ENCODE results near the gene KXD1. TPM values are rescaled to one million over a fixed set of nuclear protein-coding genes. Genes with fewer than 3 reads are reported as not detected.
A peak's percentile ranks its signal among the peaks of the same experiment; 100 is the strongest.

The KXD1 gene
- total and polyA plus RNA-seq, 10 of the 15 experiments (the other 5 are each of a cell fraction or from before 2014, with no cell fraction given), result 27.5 to 209 (median 129) TPM

- TF ChIP-seq NR2C2 (IDR thresholded peaks at IDR 0.05; ENCODE audit: borderline replicate concordance, control insufficient read depth, insufficient read length, low read depth), result no peak
Measured at GRCh38 chr19:18568367-18568766, 10.7 kb downstream of the KXD1 start (continued).

DNA sequence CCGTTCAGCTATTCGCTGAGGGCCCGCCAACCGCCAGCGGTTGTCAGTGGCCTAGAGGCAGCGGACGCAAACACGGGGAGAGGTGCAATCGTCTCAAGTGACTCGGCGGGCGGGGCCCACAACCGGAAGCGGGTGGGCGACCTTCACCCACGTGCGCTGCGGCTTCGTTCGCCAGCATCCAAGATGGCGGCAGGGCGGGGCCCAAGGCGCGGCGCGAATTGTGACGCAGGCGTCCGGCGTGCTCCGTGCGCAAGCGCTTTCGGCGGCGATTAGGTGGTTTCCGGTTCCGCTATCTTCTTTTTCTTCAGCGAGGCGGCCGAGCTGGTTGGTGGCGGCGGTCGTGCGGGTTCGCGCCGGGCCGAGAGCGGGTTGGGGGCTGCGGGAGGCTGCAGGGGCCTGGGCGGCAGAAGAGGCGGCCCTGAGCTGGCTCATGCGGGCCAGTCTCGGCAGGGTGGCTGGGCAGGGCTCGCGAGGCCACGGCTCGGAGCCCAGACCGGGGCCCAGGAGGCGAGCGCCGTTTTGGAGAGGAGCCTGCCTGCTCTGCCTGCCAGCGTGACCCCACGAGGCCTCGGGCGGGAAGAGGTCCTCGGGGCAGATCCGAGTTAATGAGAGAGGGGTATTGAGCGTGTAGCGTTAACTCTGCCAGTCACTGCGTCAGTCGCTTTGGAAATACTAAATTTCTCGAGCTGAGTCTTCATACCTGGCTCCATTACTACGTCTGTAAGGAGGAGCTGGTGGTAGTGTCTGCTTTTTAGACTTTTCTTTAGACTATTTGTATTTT is 14.1 kb downstream of the KXD1 start, which contains the start of gene UBA52:
UBA52 (plus strand) TSS at position 294 of the 781 bp plus-strand sequence. CDS start 1,444 bp downstream, outside the sequence.
- intact Hi-C loops (cut with micrococcal nuclease; ENCODE audit: unreplicated experiment) (loop anchor here (1.0 kb wide), 2 partner anchors 28 to 49 kb away; partner anchors contain the start of genes ELL and FKBP8), in situ Hi-C loops (cut with MboI) (no loop called here)
- 1% methylated on average over 71 of the region's 75 CpGs for WGBS (ENCODE audit: insufficient coverage, insufficient replicate concordance, low lambda C conversion rate, missing lambda C conversion rate)
- BruUV-seq (replicated peaks), result no TSS peak
- ChIA-PET CTCF (interaction anchor here (0.7 to 2.6 kb wide), 15 partner anchors 11 to 275 kb away, joined by 3 to 24 read pairs (median 3); partner anchors contain the start of genes ELL, KXD1 and REX1BD), RAD21 (ENCODE audit: unreplicated experiment) (interaction anchor here (0.6 to 2.8 kb wide), 5 partner anchors 13 to 347 kb away, joined by 3 to 29 read pairs (median 16); partner anchors contain the start of genes COPE, DDX49, ELL and FKBP8), POLR2A (interaction anchor here (0.6 to 4.0 kb wide), 13 partner anchors 9 to 459 kb away, joined by 3 to 57 read pairs (median 6); partner anchors contain the start of genes COPE, DDX49, ELL and FKBP8), SMC1A (ENCODE audit: uncharacterized antibody, unreplicated experiment) (interaction anchor here (0.6 to 3.8 kb wide), 12 partner anchors 10 to 577 kb away, joined by 3 to 44 read pairs (median 5); partner anchors contain the start of genes CRTC1, FKBP8, KXD1 and REX1BD)
- Histone ChIP-seq H2AFZ (ENCODE audit: control insufficient read depth, low read depth, low read length) (peak within 1 kb of the TSS; percentile 18), H3K27me3 (replicated peaks in 1 of 2; ENCODE audit: control insufficient read depth in 2 of 2, insufficient read depth in 2 of 2, low read length in 1 of 2) (no peaks in the 10 kb centered on the region), H3K4me3 (peak within 1 kb of the TSS; percentile 95), H3K4me2 (ENCODE audit: control insufficient read depth, insufficient read depth) (peak within 1 kb of the TSS; percentile 99), H3K9ac (ENCODE audit: control insufficient read depth, insufficient read depth, low read length) (peak within 1 kb of the TSS; percentile 92), H4K20me1 (ENCODE audit: control insufficient read depth, insufficient read depth) (peaks cover 8% of the 10 kb centered on the region; the same call in 1 of the 2 replicates), H3K79me2 (ENCODE audit: control insufficient read depth, insufficient read depth, low read length) (peaks cover 21% of the 10 kb centered on the region), H3K27ac (ENCODE audit: control insufficient read depth, insufficient read depth) (peak within 1 kb of the TSS; percentile 76), H3K36me3 (ENCODE audit: control insufficient read depth in 2 of 2, insufficient read depth in 2 of 2, low read length in 1 of 2) (peaks cover 21 to 23% of the 10 kb centered on the region in 2 experiments), H3K9me3 (replicated peaks; ENCODE audit: control insufficient read depth, insufficient read depth, low read length) (no peaks in the 10 kb centered on the region), H3K4me1 (ENCODE audit: control insufficient read depth, insufficient read depth, low read length) (peaks cover 11% of the 10 kb centered on the region; the same call in 1 of the 2 replicates)
- FAIRE-seq (peak; percentile 92), DNase-seq (ENCODE audit: low read depth, low spot score) (peak; percentile 92), ATAC-seq (peak; percentile 98)
- no peak for TF ChIP-seq REST (IDR thresholded peaks at IDR 0.05; ENCODE audit: low read depth, low read length)
- TF ChIP-seq POU2F2 (IDR thresholded peaks at IDR 0.05; ENCODE audit: borderline replicate concordance, low read depth, low read length), result peak; percentile 75
- TF ChIP-seq YY1 (IDR thresholded peaks at IDR 0.05; ENCODE audit: low read depth, low read length), result peak; percentile 100
- TF ChIP-seq, protein P1, sequence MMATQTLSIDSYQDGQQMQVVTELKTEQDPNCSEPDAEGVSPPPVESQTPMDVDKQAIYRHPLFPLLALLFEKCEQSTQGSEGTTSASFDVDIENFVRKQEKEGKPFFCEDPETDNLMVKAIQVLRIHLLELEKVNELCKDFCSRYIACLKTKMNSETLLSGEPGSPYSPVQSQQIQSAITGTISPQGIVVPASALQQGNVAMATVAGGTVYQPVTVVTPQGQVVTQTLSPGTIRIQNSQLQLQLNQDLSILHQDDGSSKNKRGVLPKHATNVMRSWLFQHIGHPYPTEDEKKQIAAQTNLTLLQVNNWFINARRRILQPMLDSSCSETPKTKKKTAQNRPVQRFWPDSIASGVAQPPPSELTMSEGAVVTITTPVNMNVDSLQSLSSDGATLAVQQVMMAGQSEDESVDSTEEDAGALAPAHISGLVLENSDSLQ (IDR thresholded peaks at IDR 0.05), result peak; percentile 64; the same call in 1 of the 2 replicates
- TF ChIP-seq MEF2B (IDR thresholded peaks at IDR 0.05; ENCODE audit: partially characterized antibody, poor library complexity, severe bottlenecking), result no peak
- peak; percentile 70 for TF ChIP-seq E2F4 (IDR thresholded peaks at IDR 0.05; ENCODE audit: low read depth, low read length)
- TF ChIP-seq NRF1 (conservative IDR thresholded peaks at IDR 0.05; ENCODE audit: low read depth, low read length), result peak; percentile 81
- no peak for TF ChIP-seq CHD4 (IDR thresholded peaks at IDR 0.05)
- TF ChIP-seq, protein P2, sequence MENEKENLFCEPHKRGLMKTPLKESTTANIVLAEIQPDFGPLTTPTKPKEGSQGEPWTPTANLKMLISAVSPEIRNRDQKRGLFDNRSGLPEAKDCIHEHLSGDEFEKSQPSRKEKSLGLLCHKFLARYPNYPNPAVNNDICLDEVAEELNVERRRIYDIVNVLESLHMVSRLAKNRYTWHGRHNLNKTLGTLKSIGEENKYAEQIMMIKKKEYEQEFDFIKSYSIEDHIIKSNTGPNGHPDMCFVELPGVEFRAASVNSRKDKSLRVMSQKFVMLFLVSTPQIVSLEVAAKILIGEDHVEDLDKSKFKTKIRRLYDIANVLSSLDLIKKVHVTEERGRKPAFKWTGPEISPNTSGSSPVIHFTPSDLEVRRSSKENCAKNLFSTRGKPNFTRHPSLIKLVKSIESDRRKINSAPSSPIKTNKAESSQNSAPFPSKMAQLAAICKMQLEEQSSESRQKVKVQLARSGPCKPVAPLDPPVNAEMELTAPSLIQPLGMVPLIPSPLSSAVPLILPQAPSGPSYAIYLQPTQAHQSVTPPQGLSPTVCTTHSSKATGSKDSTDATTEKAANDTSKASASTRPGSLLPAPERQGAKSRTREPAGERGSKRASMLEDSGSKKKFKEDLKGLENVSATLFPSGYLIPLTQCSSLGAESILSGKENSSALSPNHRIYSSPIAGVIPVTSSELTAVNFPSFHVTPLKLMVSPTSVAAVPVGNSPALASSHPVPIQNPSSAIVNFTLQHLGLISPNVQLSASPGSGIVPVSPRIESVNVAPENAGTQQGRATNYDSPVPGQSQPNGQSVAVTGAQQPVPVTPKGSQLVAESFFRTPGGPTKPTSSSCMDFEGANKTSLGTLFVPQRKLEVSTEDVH (IDR thresholded peaks at IDR 0.05; ENCODE audit: low read depth, partially characterized antibody), result peak; percentile 70
- no peak; the same call in 1 of the 2 replicates for TF ChIP-seq EED (IDR thresholded peaks at IDR 0.05; ENCODE audit: low read depth)
